Liver (tissue), 9 donors: ENCODE results near the gene TTC3. TPM values are rescaled to one million over a fixed set of nuclear protein-coding genes. Genes with fewer than 3 reads are reported as not detected.

Experiments used
- DNase-seq: peaks from one replicate; pipeline ENCODE4 v3.0.0-alpha.2; 2017; ENCODE audit warnings: low spot score
- H3K27ac ChIP-seq, 2 donors: one replicate each; pipeline ENCODE4 v1.7.0; 2013; ENCODE audit warnings: inconsistent platforms in 2 of 2, low read length in 2 of 2, control low read depth in 1 of 2, low read depth in 1 of 2, mild to moderate bottlenecking in 1 of 2
- H3K27me3 ChIP-seq, 4 donors: one replicate each; pipeline versions ENCODE4 v1.6.1 to v1.7.0; 2013; ENCODE audit warnings: low read length in 3 of 4, inconsistent platforms in 1 of 4, mild to moderate bottlenecking in 1 of 4, moderate library complexity in 1 of 4; ENCODE audit not compliant: control insufficient read depth in 4 of 4, insufficient read depth in 4 of 4
- H3K36me3 ChIP-seq, 4 donors: one replicate each; pipeline versions ENCODE4 v1.6.1 to v1.7.0; 2013; ENCODE audit warnings: low read length in 3 of 4, mild to moderate bottlenecking in 3 of 4, low read depth in 1 of 4, moderate library complexity in 1 of 4; ENCODE audit not compliant: control insufficient read depth in 4 of 4, insufficient read depth in 3 of 4
- H3K4me1 ChIP-seq, 4 donors: one replicate each; pipeline versions ENCODE4 v1.6.1 to v1.7.0; 2013; ENCODE audit warnings: low read length in 3 of 4, mild to moderate bottlenecking in 3 of 4, moderate library complexity in 1 of 4; ENCODE audit not compliant: control insufficient read depth in 4 of 4, insufficient read depth in 4 of 4
- H3K4me3 ChIP-seq, 3 donors: one replicate each; pipeline versions ENCODE4 v1.6.1 to v1.7.0; 2013; ENCODE audit warnings: low read length in 3 of 3, control low read depth in 1 of 3, low read depth in 1 of 3, mild to moderate bottlenecking in 1 of 3
- H3K9ac ChIP-seq, 2 donors: one replicate each; pipeline ENCODE4 v1.7.0; 2013; ENCODE audit warnings: low read length in 2 of 2, mild to moderate bottlenecking in 2 of 2, moderate library complexity in 2 of 2, control low read depth in 1 of 2, low read depth in 1 of 2
- H3K9me3 ChIP-seq, 4 donors: one replicate each; pipeline versions ENCODE4 v1.6.1 to v1.7.0; 2013; ENCODE audit warnings: low read length in 3 of 4; ENCODE audit not compliant: control insufficient read depth in 4 of 4
- EGR1 ChIP-seq, 2 donors: IDR thresholded peaks; 2 replicates each; pipeline ENCODE4 v1.6.1; 2016 to 2018; ENCODE audit warnings: antibody characterized with exemption in 2 of 2, low read depth in 2 of 2
- FOXA1 ChIP-seq: IDR thresholded peaks from 2 replicates; pipeline ENCODE4 v1.6.1; 2016; ENCODE audit warnings: antibody characterized with exemption
- FOXA2 ChIP-seq: IDR thresholded peaks from 2 replicates; pipeline ENCODE4 v1.6.1; 2016; ENCODE audit warnings: antibody characterized with exemption
- GABPA ChIP-seq, 2 donors: IDR thresholded peaks in 1 of 2; conservative IDR thresholded peaks in 1 of 2; 2 replicates each; pipeline ENCODE4 v1.6.1; 2016; ENCODE audit warnings: antibody characterized with exemption in 2 of 2, mild to moderate bottlenecking in 1 of 2, moderate library complexity in 1 of 2
- HNF4A ChIP-seq, 2 donors: conservative IDR thresholded peaks; 2 replicates each; pipeline ENCODE4 v1.6.1; 2016; ENCODE audit warnings: antibody characterized with exemption in 2 of 2, mild to moderate bottlenecking in 2 of 2
- HNF4G ChIP-seq: IDR thresholded peaks from 2 replicates; pipeline ENCODE4 v1.6.1; 2016; ENCODE audit warnings: antibody characterized with exemption
- JUND ChIP-seq, 2 donors: IDR thresholded peaks; 2 replicates each; pipeline ENCODE4 v1.6.1; 2016; ENCODE audit warnings: antibody characterized with exemption in 2 of 2
- NR2F2 ChIP-seq: IDR thresholded peaks from 2 replicates; pipeline ENCODE4 v1.6.1; 2016; ENCODE audit warnings: antibody characterized with exemption
- RAD21 ChIP-seq, 2 donors: IDR thresholded peaks; 2 replicates each; pipeline ENCODE4 v1.6.1; 2016; ENCODE audit warnings: antibody characterized with exemption in 2 of 2, mild to moderate bottlenecking in 2 of 2
- RXRA ChIP-seq, 2 donors: IDR thresholded peaks; 2 replicates each; pipeline ENCODE4 v1.6.1; 2017 to 2018; ENCODE audit warnings: antibody characterized with exemption in 2 of 2, mild to moderate bottlenecking in 1 of 2
- SP1 ChIP-seq: IDR thresholded peaks from 2 replicates; pipeline ENCODE4 v1.6.1; 2018; ENCODE audit warnings: antibody characterized with exemption, mild to moderate bottlenecking
- TAF1 ChIP-seq: conservative IDR thresholded peaks from 2 replicates; pipeline ENCODE4 v1.6.1; 2016; ENCODE audit warnings: antibody characterized with exemption, mild to moderate bottlenecking
- YY1 ChIP-seq: IDR thresholded peaks from 2 replicates; pipeline ENCODE4 v1.6.1; 2016; ENCODE audit warnings: antibody characterized with exemption, mild to moderate bottlenecking
- WGBS: extraction: QIAGEN DNeasy Blood & Tissue Kit; methylation state at CpG from one replicate; pipeline ENCODE4 v1.1.7; 2013; 5-methylcytosine and 5-hydroxymethylcytosine counted together
- polyA plus RNA-seq, 2 donors: library from polyadenylated mRNA; stranded (reverse) in 1 of 2; unstranded in 1 of 2; fragments of 200-250 nt in 1 of 2; fragments of >200 nt in 1 of 2; fragmentation: Nextera tagmentation in 1 of 2; extraction: Ambion mirVana in 1 of 2; gene quantifications; one replicate each; pipeline versions ENCODE4 v1.2.1 to v1.2.3, GENCODE V29; 2013 to 2015
- total RNA-seq, 2 donors: library from RNA; depleted of rRNA; stranded (reverse); fragments of >200 nt; gene quantifications; one replicate each; pipeline ENCODE4 v1.2.3, GENCODE V29; 2014
- TF ChIP-seq, protein P1 (sequence below): fragments of 150-350 bp; IDR thresholded peaks from 2 replicates; pipeline ENCODE4 v1.5.1; 2017; ENCODE audit warnings: improper control_type of control experiment, low read depth, low read length; ENCODE audit not compliant: missing input control
- TF ChIP-seq, protein P2 (sequence below): IDR thresholded peaks from 2 replicates; pipeline ENCODE4 v1.6.1; 2016; ENCODE audit warnings: antibody characterized with exemption, mild to moderate bottlenecking
- TF ChIP-seq, protein P3 (sequence below): IDR thresholded peaks from 2 replicates; pipeline ENCODE4 v1.6.1; 2016; ENCODE audit warnings: antibody characterized with exemption
- TF ChIP-seq, protein P4 (sequence below): IDR thresholded peaks from 2 replicates; pipeline ENCODE4 v1.6.1; 2016; ENCODE audit warnings: antibody characterized with exemption
- donor health status: healthy.
- donor health status: healthy.
- donor health status: healthy.
- donor health status: healthy.
- donor health status: healthy.

TTC3 gene
- total and polyA plus RNA-seq, 4 donors = 27.2 to 96.1 (median 57.2) TPM

DNA sequence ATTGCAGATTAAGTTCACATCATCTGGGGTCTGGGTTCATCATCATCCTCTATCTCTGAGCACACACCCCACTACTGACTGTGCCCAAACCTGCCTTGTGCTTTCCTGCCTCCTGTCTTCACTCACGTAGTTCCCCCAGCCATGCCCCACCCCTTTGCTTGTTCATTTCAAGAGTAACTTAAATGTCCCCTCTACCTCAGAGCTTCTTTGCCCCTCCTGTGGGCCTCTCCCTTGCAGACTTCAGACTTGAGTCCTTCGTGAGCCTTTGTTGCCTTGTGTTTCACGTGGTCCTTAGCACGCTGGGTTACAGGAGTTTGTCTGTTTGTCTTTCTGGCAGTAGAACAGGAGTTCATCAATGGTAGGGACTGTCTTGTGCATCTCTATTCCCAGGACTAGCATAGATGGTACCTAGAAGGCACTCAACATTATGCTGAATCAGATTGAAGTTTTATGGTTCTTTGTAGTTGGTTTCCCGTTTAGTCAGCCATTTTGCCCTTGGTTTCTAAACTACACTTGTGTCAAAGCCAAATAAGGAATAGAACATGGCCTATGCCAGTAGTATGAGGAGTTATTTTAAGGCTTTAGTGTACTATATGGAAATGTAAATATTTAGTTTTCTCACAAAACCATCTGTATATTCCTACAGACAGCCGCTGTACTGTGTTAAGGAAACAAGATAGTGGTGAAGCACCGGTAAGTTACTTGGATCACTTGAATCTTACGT is 86.2 kb downstream of the TTC3 start:
- 88% methylated on average over 8 of the region's 8 CpGs for WGBS
- Histone ChIP-seq H3K27ac (no peak overlapping the region), H3K36me3 (peaks cover 2 to 43% (median 39%) of the 10 kb centered on the region in 4 donors), H3K4me3 (no peak overlapping the region), H3K4me1 (peaks cover 2 to 4% (median 2%) of the 10 kb centered on the region in 4 donors), H3K9me3 (no peaks in the 10 kb centered on the region), H3K27me3 (no peaks in the 10 kb centered on the region), H3K9ac (no peak overlapping the region)
- TF ChIP-seq TAF1 = no peak
- no peak for DNase-seq

DNA sequence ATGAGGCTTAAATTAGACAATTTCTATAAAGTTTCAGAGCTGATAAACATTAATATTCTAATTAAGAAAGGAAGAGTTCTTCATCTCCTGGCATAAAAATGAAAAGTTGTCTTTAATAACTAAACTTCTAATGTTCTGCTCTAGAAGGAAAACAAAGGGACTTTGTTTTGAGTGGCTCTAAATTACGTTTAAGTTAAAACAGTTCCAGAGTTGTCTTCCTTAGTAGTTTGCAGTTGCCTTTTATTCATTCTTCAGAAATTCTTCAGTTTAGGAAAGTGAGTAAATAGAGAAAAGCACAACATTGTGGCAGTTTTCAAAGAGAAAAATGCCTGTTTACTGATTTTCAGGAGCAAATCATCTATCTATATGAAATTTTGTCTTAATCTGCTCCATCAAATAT is 86.9 kb downstream of the TTC3 start:
- DNase-seq = no peak
- 77% methylated on average over 1 of the region's 1 CpG for WGBS
- Histone ChIP-seq H3K9me3 (no peaks in the 10 kb centered on the region), H3K9ac (no peak overlapping the region), H3K27me3 (no peaks in the 10 kb centered on the region), H3K27ac (no peak overlapping the region), H3K36me3 (peaks cover 2 to 45% (median 43%) of the 10 kb centered on the region in 4 donors), H3K4me1 (peaks cover 0 to 2% (median 0%) of the 10 kb centered on the region in 4 donors), H3K4me3 (no peak overlapping the region)
- no peak for TF ChIP-seq EGR1 (IDR thresholded peaks at IDR 0.05; ENCODE audit: low read depth in 2 of 2)
- no peak for TF ChIP-seq NR2F2
- TF ChIP-seq, protein P1, sequence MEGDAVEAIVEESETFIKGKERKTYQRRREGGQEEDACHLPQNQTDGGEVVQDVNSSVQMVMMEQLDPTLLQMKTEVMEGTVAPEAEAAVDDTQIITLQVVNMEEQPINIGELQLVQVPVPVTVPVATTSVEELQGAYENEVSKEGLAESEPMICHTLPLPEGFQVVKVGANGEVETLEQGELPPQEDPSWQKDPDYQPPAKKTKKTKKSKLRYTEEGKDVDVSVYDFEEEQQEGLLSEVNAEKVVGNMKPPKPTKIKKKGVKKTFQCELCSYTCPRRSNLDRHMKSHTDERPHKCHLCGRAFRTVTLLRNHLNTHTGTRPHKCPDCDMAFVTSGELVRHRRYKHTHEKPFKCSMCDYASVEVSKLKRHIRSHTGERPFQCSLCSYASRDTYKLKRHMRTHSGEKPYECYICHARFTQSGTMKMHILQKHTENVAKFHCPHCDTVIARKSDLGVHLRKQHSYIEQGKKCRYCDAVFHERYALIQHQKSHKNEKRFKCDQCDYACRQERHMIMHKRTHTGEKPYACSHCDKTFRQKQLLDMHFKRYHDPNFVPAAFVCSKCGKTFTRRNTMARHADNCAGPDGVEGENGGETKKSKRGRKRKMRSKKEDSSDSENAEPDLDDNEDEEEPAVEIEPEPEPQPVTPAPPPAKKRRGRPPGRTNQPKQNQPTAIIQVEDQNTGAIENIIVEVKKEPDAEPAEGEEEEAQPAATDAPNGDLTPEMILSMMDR = no peak
- TF ChIP-seq TAF1 = no peak
- TF ChIP-seq FOXA1 = no peak

DNA sequence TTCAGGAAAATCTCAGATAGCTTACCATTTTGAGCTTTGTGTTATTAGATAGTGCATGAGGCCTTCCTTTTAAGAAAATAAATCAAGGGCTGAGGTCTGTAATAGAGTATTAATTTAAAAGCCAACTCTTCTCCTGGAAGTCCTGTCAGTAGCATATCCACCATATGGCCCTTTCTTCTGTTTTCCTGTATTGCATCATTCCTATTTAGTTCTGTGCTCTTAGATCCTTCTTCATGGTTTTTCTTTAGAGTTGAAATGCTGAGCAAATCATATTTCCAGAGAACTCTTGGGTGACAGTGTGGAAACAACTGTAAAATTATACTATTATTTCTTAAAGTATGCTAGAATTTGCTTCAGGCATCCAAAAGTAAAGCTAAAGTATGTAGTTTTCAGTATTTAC is 91.7 kb downstream of the TTC3 start:
- no peak overlapping the region for H3K9ac ChIP-seq
- no peak overlapping the region for H3K4me3 ChIP-seq
- H3K4me1 ChIP-seq = no peaks in the 10 kb centered on the region
- H3K27me3 ChIP-seq = no peaks in the 10 kb centered on the region
- peaks cover 9 to 45% (median 36%) of the 10 kb centered on the region in 4 donors for H3K36me3 ChIP-seq
- DNase-seq = no peak
- H3K27ac ChIP-seq = no peak overlapping the region
- H3K9me3 ChIP-seq = no peaks in the 10 kb centered on the region
- TF ChIP-seq, protein P2, sequence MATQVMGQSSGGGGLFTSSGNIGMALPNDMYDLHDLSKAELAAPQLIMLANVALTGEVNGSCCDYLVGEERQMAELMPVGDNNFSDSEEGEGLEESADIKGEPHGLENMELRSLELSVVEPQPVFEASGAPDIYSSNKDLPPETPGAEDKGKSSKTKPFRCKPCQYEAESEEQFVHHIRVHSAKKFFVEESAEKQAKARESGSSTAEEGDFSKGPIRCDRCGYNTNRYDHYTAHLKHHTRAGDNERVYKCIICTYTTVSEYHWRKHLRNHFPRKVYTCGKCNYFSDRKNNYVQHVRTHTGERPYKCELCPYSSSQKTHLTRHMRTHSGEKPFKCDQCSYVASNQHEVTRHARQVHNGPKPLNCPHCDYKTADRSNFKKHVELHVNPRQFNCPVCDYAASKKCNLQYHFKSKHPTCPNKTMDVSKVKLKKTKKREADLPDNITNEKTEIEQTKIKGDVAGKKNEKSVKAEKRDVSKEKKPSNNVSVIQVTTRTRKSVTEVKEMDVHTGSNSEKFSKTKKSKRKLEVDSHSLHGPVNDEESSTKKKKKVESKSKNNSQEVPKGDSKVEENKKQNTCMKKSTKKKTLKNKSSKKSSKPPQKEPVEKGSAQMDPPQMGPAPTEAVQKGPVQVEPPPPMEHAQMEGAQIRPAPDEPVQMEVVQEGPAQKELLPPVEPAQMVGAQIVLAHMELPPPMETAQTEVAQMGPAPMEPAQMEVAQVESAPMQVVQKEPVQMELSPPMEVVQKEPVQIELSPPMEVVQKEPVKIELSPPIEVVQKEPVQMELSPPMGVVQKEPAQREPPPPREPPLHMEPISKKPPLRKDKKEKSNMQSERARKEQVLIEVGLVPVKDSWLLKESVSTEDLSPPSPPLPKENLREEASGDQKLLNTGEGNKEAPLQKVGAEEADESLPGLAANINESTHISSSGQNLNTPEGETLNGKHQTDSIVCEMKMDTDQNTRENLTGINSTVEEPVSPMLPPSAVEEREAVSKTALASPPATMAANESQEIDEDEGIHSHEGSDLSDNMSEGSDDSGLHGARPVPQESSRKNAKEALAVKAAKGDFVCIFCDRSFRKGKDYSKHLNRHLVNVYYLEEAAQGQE = no peak
- no peak for TF ChIP-seq FOXA1
- no peak for TF ChIP-seq NR2F2
- no peak for TF ChIP-seq EGR1 (IDR thresholded peaks at IDR 0.05; ENCODE audit: low read depth in 2 of 2)
- no peak for TF ChIP-seq RXRA (IDR thresholded peaks at IDR 0.05)
- TF ChIP-seq HNF4G = no peak
- TF ChIP-seq HNF4A (conservative IDR thresholded peaks at IDR 0.05) = no peak
- no peak for TF ChIP-seq FOXA2
- TF ChIP-seq, protein P3, sequence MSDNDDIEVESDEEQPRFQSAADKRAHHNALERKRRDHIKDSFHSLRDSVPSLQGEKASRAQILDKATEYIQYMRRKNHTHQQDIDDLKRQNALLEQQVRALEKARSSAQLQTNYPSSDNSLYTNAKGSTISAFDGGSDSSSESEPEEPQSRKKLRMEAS = no peak
- no peak for TF ChIP-seq SP1
- no peak for TF ChIP-seq RAD21 (IDR thresholded peaks at IDR 0.05)
- TF ChIP-seq YY1 = no peak
- no peak for TF ChIP-seq JUND (IDR thresholded peaks at IDR 0.05)
- TF ChIP-seq TAF1 = no peak
- TF ChIP-seq, protein P4, sequence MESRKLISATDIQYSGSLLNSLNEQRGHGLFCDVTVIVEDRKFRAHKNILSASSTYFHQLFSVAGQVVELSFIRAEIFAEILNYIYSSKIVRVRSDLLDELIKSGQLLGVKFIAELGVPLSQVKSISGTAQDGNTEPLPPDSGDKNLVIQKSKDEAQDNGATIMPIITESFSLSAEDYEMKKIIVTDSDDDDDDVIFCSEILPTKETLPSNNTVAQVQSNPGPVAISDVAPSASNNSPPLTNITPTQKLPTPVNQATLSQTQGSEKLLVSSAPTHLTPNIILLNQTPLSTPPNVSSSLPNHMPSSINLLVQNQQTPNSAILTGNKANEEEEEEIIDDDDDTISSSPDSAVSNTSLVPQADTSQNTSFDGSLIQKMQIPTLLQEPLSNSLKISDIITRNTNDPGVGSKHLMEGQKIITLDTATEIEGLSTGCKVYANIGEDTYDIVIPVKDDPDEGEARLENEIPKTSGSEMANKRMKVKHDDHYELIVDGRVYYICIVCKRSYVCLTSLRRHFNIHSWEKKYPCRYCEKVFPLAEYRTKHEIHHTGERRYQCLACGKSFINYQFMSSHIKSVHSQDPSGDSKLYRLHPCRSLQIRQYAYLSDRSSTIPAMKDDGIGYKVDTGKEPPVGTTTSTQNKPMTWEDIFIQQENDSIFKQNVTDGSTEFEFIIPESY = no peak
- TF ChIP-seq, protein P1 = no peak
- TF ChIP-seq GABPA (IDR thresholded peaks at IDR 0.05 in 1 of 2, conservative IDR thresholded peaks at IDR 0.05 in 1 of 2) = no peak
